ENCODE results near the gene MATK.

Gene MATK

DNA sequence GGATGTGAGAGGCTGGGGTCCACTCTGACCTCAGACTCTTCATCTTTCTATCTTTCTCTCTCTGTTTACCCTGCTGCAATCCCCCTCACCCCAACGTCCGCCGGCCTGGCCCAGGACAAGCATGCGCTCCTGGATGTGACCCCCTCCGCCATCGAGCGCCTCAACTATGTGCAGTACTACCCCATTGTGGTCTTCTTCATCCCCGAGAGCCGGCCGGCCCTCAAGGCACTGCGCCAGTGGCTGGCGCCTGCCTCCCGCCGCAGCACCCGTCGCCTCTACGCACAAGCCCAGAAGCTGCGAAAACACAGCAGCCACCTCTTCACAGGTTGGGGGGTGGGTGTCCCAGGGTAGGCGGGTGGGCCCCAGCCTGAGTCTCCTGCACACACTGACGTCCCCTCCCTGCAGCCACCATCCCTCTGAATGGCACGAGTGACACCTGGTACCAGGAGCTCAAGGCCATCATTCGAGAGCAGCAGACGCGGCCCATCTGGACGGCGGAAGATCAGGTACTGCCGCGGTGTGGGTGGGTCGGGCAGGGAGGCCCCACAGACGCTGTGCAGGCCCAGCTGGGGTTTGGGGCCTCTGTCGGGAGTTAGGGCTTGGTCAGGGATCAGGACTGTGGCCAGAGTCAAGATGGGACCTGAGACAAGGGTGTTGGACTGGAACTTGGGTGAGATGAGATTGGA, 39.7 kb downstream of the MATK start:
- DNase-seq (ENCODE audit: extremely low read depth, insufficient read length): no peak
- Histone ChIP-seq H3K4me3 (replicated peaks; ENCODE audit: low read depth, low read length) (no peak overlapping the region), H3K36me3 (ENCODE audit: control insufficient read depth, insufficient read depth, low read length) (peaks cover 11% of the 10 kb centered on the region), H3K27me3 (replicated peaks; ENCODE audit: control insufficient read depth, insufficient read depth, low read length) (no peaks in the 10 kb centered on the region)
- TF ChIP-seq, protein P1, sequence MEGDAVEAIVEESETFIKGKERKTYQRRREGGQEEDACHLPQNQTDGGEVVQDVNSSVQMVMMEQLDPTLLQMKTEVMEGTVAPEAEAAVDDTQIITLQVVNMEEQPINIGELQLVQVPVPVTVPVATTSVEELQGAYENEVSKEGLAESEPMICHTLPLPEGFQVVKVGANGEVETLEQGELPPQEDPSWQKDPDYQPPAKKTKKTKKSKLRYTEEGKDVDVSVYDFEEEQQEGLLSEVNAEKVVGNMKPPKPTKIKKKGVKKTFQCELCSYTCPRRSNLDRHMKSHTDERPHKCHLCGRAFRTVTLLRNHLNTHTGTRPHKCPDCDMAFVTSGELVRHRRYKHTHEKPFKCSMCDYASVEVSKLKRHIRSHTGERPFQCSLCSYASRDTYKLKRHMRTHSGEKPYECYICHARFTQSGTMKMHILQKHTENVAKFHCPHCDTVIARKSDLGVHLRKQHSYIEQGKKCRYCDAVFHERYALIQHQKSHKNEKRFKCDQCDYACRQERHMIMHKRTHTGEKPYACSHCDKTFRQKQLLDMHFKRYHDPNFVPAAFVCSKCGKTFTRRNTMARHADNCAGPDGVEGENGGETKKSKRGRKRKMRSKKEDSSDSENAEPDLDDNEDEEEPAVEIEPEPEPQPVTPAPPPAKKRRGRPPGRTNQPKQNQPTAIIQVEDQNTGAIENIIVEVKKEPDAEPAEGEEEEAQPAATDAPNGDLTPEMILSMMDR (IDR thresholded peaks at IDR 0.05; ENCODE audit: insufficient read depth, low read length, poor library complexity, severe bottlenecking): no peak

DNA sequence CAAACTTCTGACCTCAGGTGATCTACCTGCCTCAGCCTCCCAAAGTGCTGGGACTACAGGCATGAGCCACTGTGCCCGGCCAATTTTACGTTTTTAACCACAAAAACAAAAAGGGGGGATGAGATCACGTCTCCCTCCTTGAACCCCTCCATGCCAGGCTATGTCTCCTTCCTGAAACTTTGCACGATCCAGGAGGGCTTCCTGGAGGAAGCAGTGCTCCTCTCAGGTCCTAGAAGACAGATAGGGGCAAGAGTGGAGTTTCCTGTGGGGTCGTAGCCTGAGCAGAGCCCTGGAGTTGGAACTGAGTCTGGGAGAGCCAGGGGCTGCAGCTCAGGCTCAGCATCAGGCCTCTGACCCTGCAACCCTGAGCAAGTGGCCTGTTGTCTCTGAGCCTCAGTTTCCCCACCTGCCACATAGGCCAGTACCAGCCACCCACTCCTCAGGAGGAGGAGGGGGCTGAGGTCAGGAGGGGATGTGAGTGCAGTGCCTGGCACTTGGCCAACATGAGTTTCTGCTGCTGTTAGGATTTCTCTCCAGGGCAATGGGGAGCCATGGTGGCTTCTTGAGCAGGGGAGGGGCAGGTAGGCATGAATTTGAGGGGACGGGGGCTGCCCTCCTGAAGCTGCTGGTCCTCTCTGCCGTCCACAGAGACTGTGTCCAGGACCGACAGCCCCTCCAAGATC, 40.7 kb downstream of the MATK start:
- H3K36me3 ChIP-seq (ENCODE audit: control insufficient read depth, insufficient read depth, low read length): peaks cover 5% of the 10 kb centered on the region
- H3K27me3 ChIP-seq (replicated peaks; ENCODE audit: control insufficient read depth, insufficient read depth, low read length): no peaks in the 10 kb centered on the region
- no peak overlapping the region for H3K4me3 ChIP-seq (replicated peaks; ENCODE audit: low read depth, low read length)
- DNase-seq (ENCODE audit: extremely low read depth, insufficient read length): no peak
- TF ChIP-seq, protein P1 (IDR thresholded peaks at IDR 0.05; ENCODE audit: insufficient read depth, low read length, poor library complexity, severe bottlenecking): no peak

DNA sequence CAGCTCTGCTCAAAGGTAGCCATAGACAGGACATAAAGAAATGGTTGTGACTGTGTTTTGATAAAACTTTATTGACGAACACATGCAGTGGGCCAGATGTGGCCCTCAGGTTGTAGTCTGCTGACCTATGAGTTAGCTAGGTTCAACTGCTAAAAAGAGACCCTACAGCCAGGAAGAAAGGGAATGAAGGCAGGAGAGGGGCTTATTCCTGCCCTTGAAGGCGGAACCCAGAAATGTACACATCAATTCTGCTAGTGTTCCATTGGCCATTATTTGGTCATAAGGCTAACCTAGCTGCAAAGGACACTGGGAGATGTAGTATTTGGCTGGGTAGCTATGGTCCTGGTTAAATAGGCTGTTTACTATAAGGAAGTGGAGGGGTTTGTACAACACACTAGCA, 42.7 kb downstream of the MATK start:
- DNase-seq (ENCODE audit: extremely low read depth, insufficient read length): no peak
- TF ChIP-seq, protein P1 (IDR thresholded peaks at IDR 0.05; ENCODE audit: insufficient read depth, low read length, poor library complexity, severe bottlenecking): no peak
- H3K4me3 ChIP-seq (replicated peaks; ENCODE audit: low read depth, low read length): no peak overlapping the region
- no peaks in the 10 kb centered on the region for H3K36me3 ChIP-seq (ENCODE audit: control insufficient read depth, insufficient read depth, low read length)
- H3K27me3 ChIP-seq (replicated peaks; ENCODE audit: control insufficient read depth, insufficient read depth, low read length): no peaks in the 10 kb centered on the region

DNA sequence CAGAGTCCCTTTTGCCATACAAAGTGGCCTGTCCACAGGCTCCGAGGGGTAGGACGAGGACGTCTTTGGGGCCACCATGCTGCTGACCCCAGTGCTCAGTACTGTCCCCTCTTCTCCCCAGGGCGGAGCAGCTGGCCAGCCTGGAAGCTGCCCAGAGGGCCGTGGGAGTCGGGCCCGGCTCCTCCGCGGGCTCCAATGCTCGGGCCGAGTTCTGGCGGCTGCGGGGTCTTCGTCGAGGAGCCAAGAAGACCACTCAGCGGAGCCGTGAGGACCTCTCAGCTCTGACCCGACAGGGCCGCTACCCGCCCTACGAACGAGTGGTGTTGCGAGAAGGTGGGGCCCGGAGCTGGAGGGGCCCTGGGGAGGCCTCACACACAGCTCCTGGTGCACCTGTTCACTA, 45.8 kb downstream of the MATK start:
- Histone ChIP-seq H3K36me3 (ENCODE audit: control insufficient read depth, insufficient read depth, low read length) (no peaks in the 10 kb centered on the region), H3K27me3 (replicated peaks; ENCODE audit: control insufficient read depth, insufficient read depth, low read length) (no peaks in the 10 kb centered on the region), H3K4me3 (replicated peaks; ENCODE audit: low read depth, low read length) (no peak overlapping the region)
- DNase-seq (ENCODE audit: extremely low read depth, insufficient read length): no peak
- TF ChIP-seq, protein P1 (IDR thresholded peaks at IDR 0.05; ENCODE audit: insufficient read depth, low read length, poor library complexity, severe bottlenecking): no peak

DNA sequence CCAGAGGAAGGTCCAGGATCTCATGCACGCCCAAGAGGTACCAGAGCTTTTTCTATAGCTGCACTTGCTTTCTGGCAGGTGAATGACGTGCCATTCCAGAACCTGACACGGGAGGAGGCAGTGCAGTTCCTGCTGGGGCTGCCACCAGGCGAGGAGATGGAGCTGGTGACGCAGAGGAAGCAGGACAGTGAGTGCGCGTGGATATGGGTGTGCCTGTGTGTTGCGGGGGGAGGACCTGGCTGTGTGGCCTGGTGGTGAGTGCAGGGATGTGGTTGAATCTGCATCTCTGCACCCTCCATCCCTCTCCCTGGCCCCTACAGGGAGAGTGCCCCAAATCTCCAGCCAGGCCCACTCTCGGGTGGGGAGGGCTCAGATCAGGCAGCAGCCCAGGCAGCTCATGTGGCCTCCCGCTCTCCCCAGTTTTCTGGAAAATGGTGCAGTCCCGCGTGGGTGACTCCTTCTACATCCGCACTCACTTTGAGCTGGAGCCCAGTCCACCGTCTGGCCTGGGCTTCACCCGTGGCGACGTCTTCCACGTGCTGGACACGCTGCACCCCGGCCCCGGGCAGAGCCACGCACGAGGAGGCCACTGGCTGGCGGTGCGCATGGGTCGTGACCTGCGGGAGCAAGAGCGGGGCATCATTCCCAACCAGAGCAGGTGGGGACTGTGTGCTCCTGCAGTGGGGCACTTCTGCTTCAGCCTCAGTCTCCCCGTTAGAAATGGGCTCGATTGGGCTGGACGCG, 47.5 kb downstream of the MATK start:
- TF ChIP-seq, protein P1 (IDR thresholded peaks at IDR 0.05; ENCODE audit: insufficient read depth, low read length, poor library complexity, severe bottlenecking): no peak
- no peaks in the 10 kb centered on the region for H3K27me3 ChIP-seq (replicated peaks; ENCODE audit: control insufficient read depth, insufficient read depth, low read length)
- H3K4me3 ChIP-seq (replicated peaks; ENCODE audit: low read depth, low read length): no peak overlapping the region
- no peak for DNase-seq (ENCODE audit: extremely low read depth, insufficient read length)
- H3K36me3 ChIP-seq (ENCODE audit: control insufficient read depth, insufficient read depth, low read length): no peaks in the 10 kb centered on the region

All from GM06990 (cell line).